Measurements from ENCODE around the gene FOXF2.

DNA sequence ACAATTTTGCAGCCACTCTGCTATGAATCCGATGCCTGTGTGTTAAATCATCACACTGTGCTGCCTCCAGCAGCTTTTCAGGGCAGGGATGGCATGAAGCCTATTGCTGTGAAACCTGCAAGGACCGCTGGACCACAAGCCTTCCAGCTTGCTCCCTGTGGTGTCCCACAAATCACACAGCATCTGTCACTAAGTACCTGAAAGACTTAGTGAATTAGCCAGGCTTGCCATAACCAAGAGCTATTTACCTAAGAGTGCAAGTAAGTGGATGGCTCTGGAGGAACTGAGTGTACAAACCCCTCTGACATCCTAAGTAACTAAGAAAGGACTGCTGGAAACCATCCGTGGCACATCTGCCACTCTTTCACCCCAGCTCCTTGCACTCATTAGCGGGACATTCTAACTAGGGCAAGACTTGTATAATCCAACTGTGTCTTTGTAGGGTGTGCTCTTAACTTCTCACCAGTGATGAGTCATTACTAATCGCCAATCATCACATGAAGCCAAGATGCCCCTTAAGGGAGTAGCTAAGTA, 42.8 kb upstream of the FOXF2 start:
- TF ChIP-seq MEF2D (CRISPR knock-in tag; IDR thresholded peaks at IDR 0.05) = no peak
- no peak for TF ChIP-seq GABPA (IDR thresholded peaks at IDR 0.05; ENCODE audit: low read depth, low read length)
- TF ChIP-seq GABPA (CRISPR knock-in tag; IDR thresholded peaks at IDR 0.05; ENCODE audit: low read depth) = no peak
- TF ChIP-seq ZSCAN31 (CRISPR knock-in tag; IDR thresholded peaks at IDR 0.05; ENCODE audit: low read depth) = no peak
- no peak for TF ChIP-seq FOXK1 (CRISPR knock-in tag; IDR thresholded peaks at IDR 0.05; ENCODE audit: borderline replicate concordance, low read depth)
- TF ChIP-seq, protein P1, sequence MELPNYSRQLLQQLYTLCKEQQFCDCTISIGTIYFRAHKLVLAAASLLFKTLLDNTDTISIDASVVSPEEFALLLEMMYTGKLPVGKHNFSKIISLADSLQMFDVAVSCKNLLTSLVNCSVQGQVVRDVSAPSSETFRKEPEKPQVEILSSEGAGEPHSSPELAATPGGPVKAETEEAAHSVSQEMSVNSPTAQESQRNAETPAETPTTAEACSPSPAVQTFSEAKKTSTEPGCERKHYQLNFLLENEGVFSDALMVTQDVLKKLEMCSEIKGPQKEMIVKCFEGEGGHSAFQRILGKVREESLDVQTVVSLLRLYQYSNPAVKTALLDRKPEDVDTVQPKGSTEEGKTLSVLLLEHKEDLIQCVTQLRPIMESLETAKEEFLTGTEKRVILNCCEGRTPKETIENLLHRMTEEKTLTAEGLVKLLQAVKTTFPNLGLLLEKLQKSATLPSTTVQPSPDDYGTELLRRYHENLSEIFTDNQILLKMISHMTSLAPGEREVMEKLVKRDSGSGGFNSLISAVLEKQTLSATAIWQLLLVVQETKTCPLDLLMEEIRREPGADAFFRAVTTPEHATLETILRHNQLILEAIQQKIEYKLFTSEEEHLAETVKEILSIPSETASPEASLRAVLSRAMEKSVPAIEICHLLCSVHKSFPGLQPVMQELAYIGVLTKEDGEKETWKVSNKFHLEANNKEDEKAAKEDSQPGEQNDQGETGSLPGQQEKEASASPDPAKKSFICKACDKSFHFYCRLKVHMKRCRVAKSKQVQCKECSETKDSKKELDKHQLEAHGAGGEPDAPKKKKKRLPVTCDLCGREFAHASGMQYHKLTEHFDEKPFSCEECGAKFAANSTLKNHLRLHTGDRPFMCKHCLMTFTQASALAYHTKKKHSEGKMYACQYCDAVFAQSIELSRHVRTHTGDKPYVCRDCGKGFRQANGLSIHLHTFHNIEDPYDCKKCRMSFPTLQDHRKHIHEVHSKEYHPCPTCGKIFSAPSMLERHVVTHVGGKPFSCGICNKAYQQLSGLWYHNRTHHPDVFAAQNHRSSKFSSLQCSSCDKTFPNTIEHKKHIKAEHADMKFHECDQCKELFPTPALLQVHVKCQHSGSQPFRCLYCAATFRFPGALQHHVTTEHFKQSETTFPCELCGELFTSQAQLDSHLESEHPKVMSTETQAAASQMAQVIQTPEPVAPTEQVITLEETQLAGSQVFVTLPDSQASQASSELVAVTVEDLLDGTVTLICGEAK (IDR thresholded peaks at IDR 0.05) = no peak
- TF ChIP-seq, protein P1 (CRISPR knock-in tag; IDR thresholded peaks at IDR 0.05) = no peak
- TF ChIP-seq ARNTL (CRISPR knock-in tag; IDR thresholded peaks at IDR 0.05) = no peak
- TF ChIP-seq, protein P2, sequence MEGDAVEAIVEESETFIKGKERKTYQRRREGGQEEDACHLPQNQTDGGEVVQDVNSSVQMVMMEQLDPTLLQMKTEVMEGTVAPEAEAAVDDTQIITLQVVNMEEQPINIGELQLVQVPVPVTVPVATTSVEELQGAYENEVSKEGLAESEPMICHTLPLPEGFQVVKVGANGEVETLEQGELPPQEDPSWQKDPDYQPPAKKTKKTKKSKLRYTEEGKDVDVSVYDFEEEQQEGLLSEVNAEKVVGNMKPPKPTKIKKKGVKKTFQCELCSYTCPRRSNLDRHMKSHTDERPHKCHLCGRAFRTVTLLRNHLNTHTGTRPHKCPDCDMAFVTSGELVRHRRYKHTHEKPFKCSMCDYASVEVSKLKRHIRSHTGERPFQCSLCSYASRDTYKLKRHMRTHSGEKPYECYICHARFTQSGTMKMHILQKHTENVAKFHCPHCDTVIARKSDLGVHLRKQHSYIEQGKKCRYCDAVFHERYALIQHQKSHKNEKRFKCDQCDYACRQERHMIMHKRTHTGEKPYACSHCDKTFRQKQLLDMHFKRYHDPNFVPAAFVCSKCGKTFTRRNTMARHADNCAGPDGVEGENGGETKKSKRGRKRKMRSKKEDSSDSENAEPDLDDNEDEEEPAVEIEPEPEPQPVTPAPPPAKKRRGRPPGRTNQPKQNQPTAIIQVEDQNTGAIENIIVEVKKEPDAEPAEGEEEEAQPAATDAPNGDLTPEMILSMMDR (CRISPR knock-in tag; IDR thresholded peaks at IDR 0.05) = no peak
- no peak for TF ChIP-seq ZNF549 (CRISPR knock-in tag; IDR thresholded peaks at IDR 0.05)
- TF ChIP-seq SP5 (CRISPR knock-in tag; IDR thresholded peaks at IDR 0.05; ENCODE audit: borderline replicate concordance, low read depth) = no peak
- TF ChIP-seq FOSL2 (CRISPR knock-in tag; IDR thresholded peaks at IDR 0.05) = no peak
- TF ChIP-seq ZNF530 (CRISPR knock-in tag; IDR thresholded peaks at IDR 0.05; ENCODE audit: low read depth) = no peak

Measured in HepG2 (cell line).